BLaER1 (cell line): ENCODE measurements around the gene RALGPS2.
"Not testable (repeated sequence)": the region's sequence is repeated elsewhere in the genome, so short reads cannot be mapped to it uniquely, and the experiment has no call there.

ENCODE experiments used
- H3K27ac ChIP-seq: shearing (Covaris generic); formaldehyde crosslinking; 2 replicates; pipeline ENCODE4 v1.8.1; 2022
- H3K27me3 ChIP-seq: shearing (Covaris generic); formaldehyde crosslinking; 2 replicates; pipeline ENCODE4 v1.8.1; 2022
- H3K36me3 ChIP-seq: shearing (Covaris generic); formaldehyde crosslinking; 2 replicates; pipeline ENCODE4 v1.8.1; 2022
- H3K4me1 ChIP-seq: shearing (Covaris generic); formaldehyde crosslinking; 2 replicates; pipeline ENCODE4 v1.8.1; 2022
- H3K4me2 ChIP-seq: shearing (Covaris generic); formaldehyde crosslinking; 2 replicates; pipeline ENCODE4 v1.8.1; 2022
- H3K4me3 ChIP-seq: shearing (Covaris generic); formaldehyde crosslinking; 2 replicates; pipeline ENCODE4 v1.8.1; 2022
- H3K9ac ChIP-seq: shearing (Covaris generic); formaldehyde crosslinking; 2 replicates; pipeline ENCODE4 v1.8.1; 2022
- H3K9me3 ChIP-seq: shearing (Covaris generic); formaldehyde crosslinking; 2 replicates; pipeline ENCODE4 v1.8.1; 2022
- H4K20me1 ChIP-seq: shearing (Covaris generic); formaldehyde crosslinking; 2 replicates; pipeline ENCODE4 v1.8.1; 2022
- Cebpa-rat ChIP-seq: shearing (Covaris generic); IDR thresholded peaks from 2 replicates; pipeline ENCODE4 v1.8.1; 2022

RALGPS2 gene

GRCh38 chr1:178847396-178847849, 122.4 kb downstream of the RALGPS2 start:
- 0 out of 2 replicates have a peak, but pooled peaks cover 3% of the 10 kb centered on the region for H3K36me3 ChIP-seq
- no peaks in the 10 kb centered on the region for H3K9me3 ChIP-seq
- TF ChIP-seq Cebpa-rat: no peak
- no peak overlapping the region for H3K27ac ChIP-seq
- H3K4me2 ChIP-seq: no peak overlapping the region
- H3K27me3 ChIP-seq: no peaks in the 10 kb centered on the region
- H3K4me3 ChIP-seq: no peak overlapping the region
- no peaks in the 10 kb centered on the region for H4K20me1 ChIP-seq
- no peaks in the 10 kb centered on the region for H3K4me1 ChIP-seq
- H3K9ac ChIP-seq: no peak overlapping the region

- not testable (repeated sequence) for H3K9me3 ChIP-seq, H3K4me1 ChIP-seq, H3K27ac ChIP-seq, H4K20me1 ChIP-seq, H3K27me3 ChIP-seq, H3K4me3 ChIP-seq, H3K4me2 ChIP-seq, H3K9ac ChIP-seq, H3K36me3 ChIP-seq
Measured at GRCh38 chr1:178847919-178848318, 122.9 kb downstream of the RALGPS2 start.

GRCh38 chr1:178849918-178850317, 124.9 kb downstream of the RALGPS2 start:
- Histone ChIP-seq H3K9ac (no peak overlapping the region), H3K27me3 (no peaks in the 10 kb centered on the region), H3K9me3 (no peaks in the 10 kb centered on the region), H4K20me1 (no peaks in the 10 kb centered on the region), H3K27ac (no peak overlapping the region), H3K36me3 (0 out of 2 replicates have a peak, but pooled peaks cover 3% of the 10 kb centered on the region), H3K4me1 (no peaks in the 10 kb centered on the region), H3K4me2 (no peak overlapping the region), H3K4me3 (no peak overlapping the region)
- TF ChIP-seq Cebpa-rat: no peak

- no peak overlapping the region for H3K4me2 ChIP-seq
- H3K27me3 ChIP-seq: no peaks in the 10 kb centered on the region
- no peak for TF ChIP-seq Cebpa-rat
- H3K27ac ChIP-seq: no peak overlapping the region
- H3K9me3 ChIP-seq: no peaks in the 10 kb centered on the region
- no peak overlapping the region for H3K4me3 ChIP-seq
- no peak overlapping the region for H3K9ac ChIP-seq
- no peaks in the 10 kb centered on the region for H4K20me1 ChIP-seq
- H3K36me3 ChIP-seq: 0 out of 2 replicates have a peak, but pooled peaks cover 1% of the 10 kb centered on the region
- no peaks in the 10 kb centered on the region for H3K4me1 ChIP-seq
Measured at GRCh38 chr1:178857126-178857525, 132.1 kb downstream of the RALGPS2 start.

GRCh38 chr1:178862416-178862815, 137.4 kb downstream of the RALGPS2 start:
- no peaks in the 10 kb centered on the region for H3K36me3 ChIP-seq
- no peak for TF ChIP-seq Cebpa-rat
- no peaks in the 10 kb centered on the region for H4K20me1 ChIP-seq

GRCh38 chr1:178862864-178863263, 137.8 kb downstream of the RALGPS2 start:
- Histone ChIP-seq H3K27ac (no peak overlapping the region), H3K36me3 (no peaks in the 10 kb centered on the region), H3K4me1 (no peaks in the 10 kb centered on the region), H3K9me3 (no peaks in the 10 kb centered on the region), H3K9ac (no peak overlapping the region), H3K4me2 (no peak overlapping the region), H3K27me3 (no peaks in the 10 kb centered on the region), H4K20me1 (no peaks in the 10 kb centered on the region), H3K4me3 (no peak overlapping the region)
- no peak for TF ChIP-seq Cebpa-rat

More at GRCh38 chr1:178862416-178862815, 137.4 kb downstream of the RALGPS2 start:
- Histone ChIP-seq H3K9ac (no peak overlapping the region), H3K4me3 (no peak overlapping the region), H3K9me3 (no peaks in the 10 kb centered on the region), H3K4me1 (no peaks in the 10 kb centered on the region), H3K27me3 (no peaks in the 10 kb centered on the region), H3K4me2 (no peak overlapping the region), H3K27ac (no peak overlapping the region)

GRCh38 chr1:178864326-178864725, 139.3 kb downstream of the RALGPS2 start:
- no peaks in the 10 kb centered on the region for H4K20me1 ChIP-seq
- H3K27me3 ChIP-seq: no peaks in the 10 kb centered on the region
- H3K36me3 ChIP-seq: no peaks in the 10 kb centered on the region
- H3K4me2 ChIP-seq: no peak overlapping the region
- no peak overlapping the region for H3K4me3 ChIP-seq
- H3K4me1 ChIP-seq: no peaks in the 10 kb centered on the region
- no peak overlapping the region for H3K9ac ChIP-seq
- H3K27ac ChIP-seq: no peak overlapping the region
- H3K9me3 ChIP-seq: no peaks in the 10 kb centered on the region
- TF ChIP-seq Cebpa-rat: no peak

DNA sequence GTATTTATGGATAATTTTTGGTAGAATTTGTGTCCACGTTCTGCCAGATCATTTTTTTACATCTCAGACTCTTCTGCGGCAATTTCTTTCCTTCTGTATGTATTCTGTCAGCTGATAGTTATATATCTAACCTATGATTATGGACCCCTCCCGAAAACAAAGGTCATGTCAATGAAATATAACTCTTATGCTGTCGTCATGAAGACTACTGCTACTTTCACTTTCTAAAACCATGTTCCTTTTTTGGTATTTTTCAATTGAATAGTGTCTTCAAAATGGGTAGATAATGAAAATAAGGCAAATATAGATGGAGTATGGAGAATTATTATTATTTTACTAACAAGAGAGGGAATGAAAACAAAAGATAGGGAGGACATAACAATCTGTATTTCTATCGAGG, 142.6 kb downstream of the RALGPS2 start:
- no peaks in the 10 kb centered on the region for H3K27me3 ChIP-seq
- no peak overlapping the region for H3K27ac ChIP-seq
- TF ChIP-seq Cebpa-rat: no peak

GRCh38 chr1:178868706-178869105, 143.7 kb downstream of the RALGPS2 start:
- Histone ChIP-seq H3K36me3 (no peaks in the 10 kb centered on the region), H3K9ac (no peak overlapping the region), H3K4me3 (no peak overlapping the region), H3K9me3 (no peaks in the 10 kb centered on the region), H3K4me2 (no peak overlapping the region), H3K4me1 (no peaks in the 10 kb centered on the region), H3K27me3 (no peaks in the 10 kb centered on the region), H4K20me1 (no peaks in the 10 kb centered on the region), H3K27ac (no peak overlapping the region)
- TF ChIP-seq Cebpa-rat: no peak

More for the DNA sequence above, 142.6 kb downstream of the RALGPS2 start:
- no peaks in the 10 kb centered on the region for H3K4me1 ChIP-seq
- H3K4me3 ChIP-seq: no peak overlapping the region
- H3K9ac ChIP-seq: no peak overlapping the region
- no peak overlapping the region for H3K4me2 ChIP-seq
- H4K20me1 ChIP-seq: no peaks in the 10 kb centered on the region
- H3K9me3 ChIP-seq: no peaks in the 10 kb centered on the region
- no peaks in the 10 kb centered on the region for H3K36me3 ChIP-seq

DNA sequence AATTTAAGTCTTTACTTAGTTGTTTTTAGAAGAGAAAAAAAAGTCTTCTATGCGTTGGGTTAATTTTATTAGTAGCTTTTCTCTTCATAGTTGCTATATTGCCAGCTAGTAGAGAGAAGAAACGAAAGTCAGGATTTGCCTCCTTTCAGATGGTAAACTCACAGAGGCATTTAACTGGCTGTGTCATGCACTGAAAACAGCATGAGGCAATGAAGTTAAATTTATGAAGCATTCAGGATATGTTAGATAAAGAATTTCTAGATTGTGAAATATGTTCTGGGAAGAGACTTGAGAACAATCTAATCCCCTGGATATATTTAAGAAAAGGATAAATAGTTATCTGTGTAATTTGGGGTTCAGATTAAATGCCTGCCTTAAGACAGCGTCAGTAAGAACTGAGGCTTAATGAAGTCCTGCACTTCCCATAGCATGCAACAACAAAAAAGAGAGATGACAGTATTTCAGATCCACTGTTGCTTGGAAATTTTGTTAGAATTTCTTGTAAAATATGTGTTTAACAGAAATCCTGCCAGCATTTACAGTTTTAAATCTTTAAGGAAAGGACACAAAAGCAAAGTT, 144.2 kb downstream of the RALGPS2 start:
- no peak overlapping the region for H3K9ac ChIP-seq
- H3K4me3 ChIP-seq: no peak overlapping the region
- H3K27me3 ChIP-seq: no peaks in the 10 kb centered on the region
- H4K20me1 ChIP-seq: no peaks in the 10 kb centered on the region
- no peak overlapping the region for H3K4me2 ChIP-seq
- no peak for TF ChIP-seq Cebpa-rat
- H3K9me3 ChIP-seq: no peaks in the 10 kb centered on the region
- no peaks in the 10 kb centered on the region for H3K36me3 ChIP-seq
- no peak overlapping the region for H3K27ac ChIP-seq
- H3K4me1 ChIP-seq: no peaks in the 10 kb centered on the region

DNA sequence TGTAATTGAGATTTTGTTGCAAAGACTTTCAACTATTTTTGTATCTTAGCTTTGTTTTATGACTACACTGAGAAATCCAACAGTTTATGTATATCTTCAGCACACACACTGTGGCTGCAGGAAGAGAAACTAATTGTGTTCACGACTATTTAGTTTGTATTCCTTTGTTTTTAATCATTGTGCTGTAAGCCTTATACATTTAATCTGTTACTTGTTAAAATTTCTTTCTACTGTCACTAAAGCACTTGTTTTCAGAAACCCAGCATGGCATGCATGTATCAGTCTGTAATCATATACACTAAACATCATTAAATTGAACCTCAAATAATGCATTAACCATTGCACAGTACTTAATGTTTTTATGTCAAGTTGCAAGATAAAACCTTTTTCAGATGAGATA, 145.2 kb downstream of the RALGPS2 start:
- Histone ChIP-seq H3K27ac (no peak overlapping the region), H3K9ac (no peak overlapping the region), H3K36me3 (no peaks in the 10 kb centered on the region), H3K27me3 (no peaks in the 10 kb centered on the region), H3K4me1 (no peaks in the 10 kb centered on the region), H4K20me1 (no peaks in the 10 kb centered on the region), H3K9me3 (no peaks in the 10 kb centered on the region), H3K4me3 (no peak overlapping the region), H3K4me2 (no peak overlapping the region)
- TF ChIP-seq Cebpa-rat: no peak
